OCI-LY1 (cell line): ENCODE results near the gene AGAP2.
"Not testable (repeated sequence)": the region's sequence is repeated elsewhere in the genome, so short reads cannot be mapped to it uniquely, and the experiment has no call there.

Experiments used
- H2AFZ ChIP-seq: fragments of 200-600 bp; sonication (generic), shearing (Covaris generic); 2 replicates; pipeline ENCODE4 v1.6.0; 2014; ENCODE audit warnings: antibody characterized with exemption, mild to moderate bottlenecking, low read length
- H3F3A ChIP-seq: fragments of 200-600 bp; sonication (generic), shearing (Covaris generic); 2 replicates; pipeline ENCODE4 v1.6.0; 2014; ENCODE audit warnings: mild to moderate bottlenecking, antibody characterized with exemption, low read length, moderate library complexity; ENCODE audit not compliant: insufficient read depth
- H3K27ac ChIP-seq: fragments of 200-600 bp; sonication (generic); 2 replicates; pipeline ENCODE4 v1.5.1; 2014; ENCODE audit warnings: low read length, mixed run types, mild to moderate bottlenecking, low read depth; ENCODE audit not compliant: poor library complexity, severe bottlenecking
- H3K27me3 ChIP-seq: fragments of 200-600 bp; sonication (generic); 2 replicates; pipeline ENCODE4 v1.6.0; 2014; ENCODE audit warnings: antibody characterized with exemption, mild to moderate bottlenecking, low read length, moderate library complexity; ENCODE audit not compliant: insufficient read depth
- H3K36me3 ChIP-seq: fragments of 200-600 bp; sonication (generic); 2 replicates; pipeline ENCODE4 v1.6.1; 2014; ENCODE audit warnings: mild to moderate bottlenecking, antibody characterized with exemption, low read length, moderate library complexity, mixed read lengths; ENCODE audit not compliant: insufficient read depth
- H3K4me1 ChIP-seq: fragments of 200-600 bp; sonication (generic); 2 replicates; pipeline ENCODE4 v1.5.1; 2014; ENCODE audit warnings: mild to moderate bottlenecking, low read length, moderate library complexity; ENCODE audit not compliant: insufficient read depth, severe bottlenecking
- H3K4me2 ChIP-seq: fragments of 200-600 bp; sonication (generic), shearing (Covaris generic); 2 replicates; pipeline ENCODE4 v1.6.1; 2014; ENCODE audit warnings: low read length
- H3K4me3 ChIP-seq: fragments of 200-600 bp; sonication (generic); 2 replicates; pipeline ENCODE4 v1.5.1; 2014; ENCODE audit warnings: low read length, low read depth, mild to moderate bottlenecking, mixed read lengths; ENCODE audit not compliant: poor library complexity, severe bottlenecking
- H3K79me2 ChIP-seq: fragments of 200-600 bp; shearing (Covaris generic); 2 replicates; pipeline ENCODE4 v1.6.1; 2016; ENCODE audit warnings: mixed run types, low read length, mixed read lengths; ENCODE audit not compliant: insufficient read depth
- H3K9ac ChIP-seq: fragments of 200-600 bp; sonication (generic), shearing (Covaris generic); 2 replicates; pipeline ENCODE4 v1.6.1; 2014; ENCODE audit warnings: mild to moderate bottlenecking, low read length, mixed read lengths
- H3K9me2 ChIP-seq: fragments of 200-600 bp; sonication (generic), shearing (Covaris generic); 2 replicates; pipeline ENCODE4 v1.6.1; 2014; ENCODE audit warnings: low read depth, mild to moderate bottlenecking, low read length, mixed read lengths
- H3K9me3 ChIP-seq: fragments of 200-600 bp; shearing (Covaris generic); 2 replicates; pipeline ENCODE4 v1.6.1; 2014; ENCODE audit warnings: low read length, mixed read lengths
- H4K20me1 ChIP-seq: fragments of 200-600 bp; sonication (generic), shearing (Covaris generic); 2 replicates; pipeline ENCODE4 v1.6.0; 2016; ENCODE audit warnings: mild to moderate bottlenecking, low read length; ENCODE audit not compliant: insufficient read depth
- CTCF ChIP-seq: fragments of 200-600 bp; sonication (generic), shearing (Covaris generic); IDR thresholded peaks from 2 replicates; pipeline ENCODE4 v1.5.1; 2017; ENCODE audit warnings: mild to moderate bottlenecking, antibody characterized with exemption, low read length, moderate library complexity, mixed read lengths
- EZH2 ChIP-seq: fragments of 200-600 bp; sonication (generic), shearing (Covaris generic); IDR thresholded peaks from 2 replicates; pipeline ENCODE4 v1.8.0; 2017; ENCODE audit warnings: borderline replicate concordance, mixed run types, mild to moderate bottlenecking, antibody characterized with exemption, low read length, moderate library complexity, mixed read lengths

Gene AGAP2

GRCh38 chr12:57724003-57724935, 14.3 kb downstream of the AGAP2 start:
- no peak for TF ChIP-seq CTCF
- TF ChIP-seq EZH2, result no peak
- H3K36me3 ChIP-seq, result peaks cover 49% of the 10 kb centered on the region
- H3K27ac ChIP-seq, result peak overlapping the region; percentile 51
- H3K4me1 ChIP-seq, result peaks cover 4% of the 10 kb centered on the region
- H3F3A ChIP-seq, result peaks cover 3% of the 10 kb centered on the region
- H3K9me3 ChIP-seq, result no peaks in the 10 kb centered on the region
- H3K9ac ChIP-seq, result no peak overlapping the region
- no peaks in the 10 kb centered on the region for H3K9me2 ChIP-seq
- H2AFZ ChIP-seq, result no peak overlapping the region
- H4K20me1 ChIP-seq, result no peaks in the 10 kb centered on the region
- H3K4me2 ChIP-seq, result no peak overlapping the region
- no peaks in the 10 kb centered on the region for H3K27me3 ChIP-seq
- H3K4me3 ChIP-seq, result no peak overlapping the region
- H3K79me2 ChIP-seq, result no peaks in the 10 kb centered on the region

- no peaks in the 10 kb centered on the region for H3K9me2 ChIP-seq
- H2AFZ ChIP-seq, result no peak overlapping the region
- H3K36me3 ChIP-seq, result peaks cover 55% of the 10 kb centered on the region
- H3K4me2 ChIP-seq, result no peak overlapping the region
- H3F3A ChIP-seq, result peaks cover 3% of the 10 kb centered on the region
- H3K9ac ChIP-seq, result no peak overlapping the region
- no peaks in the 10 kb centered on the region for H3K9me3 ChIP-seq
- H3K27ac ChIP-seq, result no peak overlapping the region
- H3K79me2 ChIP-seq, result no peaks in the 10 kb centered on the region
- H3K4me1 ChIP-seq, result peaks cover 4% of the 10 kb centered on the region
- H3K27me3 ChIP-seq, result no peaks in the 10 kb centered on the region
- TF ChIP-seq CTCF (no peak), EZH2 (no peak)
- no peak overlapping the region for H3K4me3 ChIP-seq
- H4K20me1 ChIP-seq, result no peaks in the 10 kb centered on the region
Measured at GRCh38 chr12:57723630-57723962, 14.9 kb downstream of the AGAP2 start.

- Histone ChIP-seq H3K36me3 (peaks cover 59% of the 10 kb centered on the region), H3K4me3 (no peak overlapping the region), H3K27me3 (no peaks in the 10 kb centered on the region), H3K4me2 (no peak overlapping the region), H3K9me2 (no peaks in the 10 kb centered on the region), H3K27ac (no peak overlapping the region), H3F3A (peaks cover 3% of the 10 kb centered on the region), H2AFZ (no peak overlapping the region), H3K9me3 (no peaks in the 10 kb centered on the region), H3K4me1 (peaks cover 4% of the 10 kb centered on the region), H4K20me1 (no peaks in the 10 kb centered on the region), H3K9ac (no peak overlapping the region), H3K79me2 (no peaks in the 10 kb centered on the region)
- TF ChIP-seq CTCF (no peak), EZH2 (no peak)
Measured at GRCh38 chr12:57722716-57723629, 15.6 kb downstream of the AGAP2 start.

GRCh38 chr12:57721846-57722608, 16.5 kb downstream of the AGAP2 start:
- H3K36me3 ChIP-seq, result peaks cover 56% of the 10 kb centered on the region
- H3K4me1 ChIP-seq, H3K9ac ChIP-seq, H3K4me2 ChIP-seq, H2AFZ ChIP-seq, H3K27me3 ChIP-seq, H3K9me3 ChIP-seq, H3K4me3 ChIP-seq, H3K79me2 ChIP-seq, H3F3A ChIP-seq, H3K9me2 ChIP-seq, H4K20me1 ChIP-seq, H3K27ac ChIP-seq: not testable (repeated sequence)
